ENCODE data around the gene B4GALNT2. TPM values are rescaled to one million over a fixed set of nuclear protein-coding genes. Genes with fewer than 3 reads are reported as not detected.

The B4GALNT2 gene
- total and polyA plus RNA-seq, 2 of the 8 experiments (the other 6 are each of a cell fraction or from before 2014, with no cell fraction given) = not detected

- Histone ChIP-seq H4K5ac (ENCODE audit: insufficient read length, low read depth, low read length) (no peak overlapping the region), H3K27me3 (replicated peaks in 1 of 4; ENCODE audit: control insufficient read depth in 3 of 4, extremely low read depth in 1 of 4, insufficient read depth in 3 of 4, low read length in 3 of 4) (peaks cover 0 to 3% (median 1%) of the 10 kb centered on the region in 4 experiments; a peak in 2 of 7 replicates), H2BK5ac (ENCODE audit: low read depth, low read length) (no peak overlapping the region), H2BK12ac (ENCODE audit: low read depth, low read length) (no peak overlapping the region), H4K8ac (ENCODE audit: extremely low read depth, insufficient read depth, low read length) (peak overlapping the region; percentile 28; the same call in 1 of the 2 replicates), H4K91ac (replicated peaks; ENCODE audit: insufficient read length, low read length) (no peak overlapping the region), H2AK5ac (ENCODE audit: low read depth, low read length) (peak overlapping the region; percentile 39; the same call in 1 of the 2 replicates), H3K9ac (replicated peaks in 1 of 4; ENCODE audit: extremely low read depth in 1 of 4, low read depth in 3 of 4, low read length in 3 of 4) (no peak overlapping the region), H3K23ac (ENCODE audit: insufficient read length) (no peak overlapping the region), H3K18ac (ENCODE audit: extremely low read depth, low read length) (no peak overlapping the region; the same call in 1 of the 2 replicates), H3K4me1 (replicated peaks in 1 of 4; ENCODE audit: control insufficient read depth in 3 of 4, insufficient read depth in 4 of 4, low read length in 3 of 4) (peaks cover 0 to 9% (median 4%) of the 10 kb centered on the region in 4 experiments; a peak in 4 of 7 replicates), H2BK120ac (replicated peaks; ENCODE audit: low read depth, low read length) (no peak overlapping the region), H2BK20ac (ENCODE audit: low read length) (peak overlapping the region; percentile 80; the same call in 1 of the 2 replicates), H3K4me3 (ENCODE audit: extremely low read depth in 1 of 4, insufficient read depth in 2 of 4, low read depth in 3 of 4, low read length in 4 of 4) (no peak overlapping the region), H3K79me2 (ENCODE audit: control insufficient read depth in 1 of 2, insufficient read depth in 2 of 2, low read length in 2 of 2) (no peaks in the 10 kb centered on the region), H3K56ac (replicated peaks; ENCODE audit: insufficient read length, low read depth, low read length) (no peak overlapping the region), H3K27ac (ENCODE audit: low read depth, low read length) (no peak overlapping the region), H3K9me3 (ENCODE audit: insufficient read depth in 2 of 2, low read depth in 1 of 2, low read length in 1 of 2) (no peaks in the 10 kb centered on the region), H3K36me3 (ENCODE audit: control insufficient read depth in 2 of 4, insufficient read depth in 4 of 4, low read length in 3 of 4) (no peaks in the 10 kb centered on the region), H3K14ac (ENCODE audit: insufficient read length) (no peak overlapping the region), H4K20me1 (replicated peaks in 1 of 2; ENCODE audit: control insufficient read depth in 1 of 2, insufficient read depth in 2 of 2, low read length in 2 of 2) (no peaks in the 10 kb centered on the region), H3K23me2 (ENCODE audit: low read depth, low read length) (no peaks in the 10 kb centered on the region), H3K79me1 (ENCODE audit: low read depth, low read length) (no peaks in the 10 kb centered on the region), H3K4ac (replicated peaks; ENCODE audit: insufficient read length, low read depth, low read length) (no peak overlapping the region), H3K4me2 (ENCODE audit: insufficient read depth in 1 of 2, low read depth in 2 of 2, low read length in 2 of 2) (no peak overlapping the region), H2BK15ac (ENCODE audit: low read length) (peak overlapping the region; percentile 40; the same call in 1 of the 2 replicates), H2AFZ (ENCODE audit: low read length) (no peak overlapping the region)
- FAIRE-seq (no peak), DNase-seq (ENCODE audit: low read depth in 1 of 2, low spot score in 2 of 2) (no peak)
- POLR2A ChIA-PET (ENCODE audit: partially characterized antibody) = no interaction called here
- CTCF ChIA-PET (ENCODE audit: partially characterized antibody) = interaction anchor here (1.2 to 6.0 kb wide), 5 partner anchors 9 to 262 kb away, joined by 3 to 42 read pairs (median 3); no protein-coding TSS in a partner anchor
- 87% methylated on average over 11 of the region's 11 CpGs; no CpG with 5 or more reads in 1 of the 2 experiments for WGBS, 2 experiments (ENCODE audit: extremely low coverage in 1 of 2, insufficient coverage in 1 of 2, insufficient read length in 1 of 2, insufficient replicate concordance in 2 of 2, low coverage in 1 of 2, low lambda C conversion rate in 2 of 2, missing lambda C conversion rate in 1 of 2)
- TF ChIP-seq CEBPB (IDR thresholded peaks at IDR 0.05; ENCODE audit: low read depth, low read length) (no peak), FOSL1 (IDR thresholded peaks at IDR 0.05; ENCODE audit: insufficient read depth, low read depth, low read length) (no peak), RFX5 (IDR thresholded peaks at IDR 0.05; ENCODE audit: borderline replicate concordance, low read depth, low read length) (no peak), CREB1 (IDR thresholded peaks at IDR 0.05) (no peak), NRF1 (IDR thresholded peaks at IDR 0.05; ENCODE audit: low read depth, low read length) (no peak), MAFK (IDR thresholded peaks at IDR 0.05; ENCODE audit: low read depth, low read length) (no peak), CBX5 (IDR thresholded peaks at IDR 0.05; ENCODE audit: low read depth, low read length) (no peak), PHF8 (conservative IDR thresholded peaks at IDR 0.05; ENCODE audit: low read depth, low read length) (no peak), BCL11A (IDR thresholded peaks at IDR 0.05; ENCODE audit: low read depth in 2 of 2, low read length in 2 of 2) (no peak), SIRT6 (IDR thresholded peaks at IDR 0.05; ENCODE audit: low read length) (no peak), RBBP5 (IDR thresholded peaks at IDR 0.05; ENCODE audit: borderline replicate concordance, low read depth, low read length) (no peak), POLR2A (IDR thresholded peaks at IDR 0.05; ENCODE audit: control extremely low read depth in 1 of 2, low read depth in 2 of 2, low read length in 2 of 2) (no peak), SUZ12 (IDR thresholded peaks at IDR 0.05; ENCODE audit: low read length) (no peak), EP300 (IDR thresholded peaks at IDR 0.05; ENCODE audit: borderline replicate concordance in 1 of 2, low read depth in 2 of 2, low read length in 2 of 2) (no peak)
Measured at GRCh38 chr17:49216953-49217650, 84.5 kb downstream of the B4GALNT2 start.
